Testis (tissue), 2 donors: ENCODE measurements around the gene EXD2.

Experiments
- CTCF ChIP-seq, 3 experiments: fragments of 450-650 bp in 2 of 3; fragments of 200-600 bp in 1 of 3; sonication (generic) in 1 of 3; IDR thresholded peaks; one replicate each; pipeline ENCODE4 v1.5.1; 2016 to 2019; ENCODE audit warnings: antibody characterized with exemption in 3 of 3, mild to moderate bottlenecking in 2 of 3, moderate library complexity in 1 of 3
- POLR2A ChIP-seq: fragments of 450-650 bp; IDR thresholded peaks from one replicate; pipeline ENCODE4 v1.6.1; 2017; ENCODE audit warnings: antibody characterized with exemption, mild to moderate bottlenecking, moderate library complexity

- no peak for TF ChIP-seq CTCF (IDR thresholded peaks at IDR 0.05)
- TF ChIP-seq POLR2A = no peak
These were observed 37.4 kb upstream of the EXD2 start for GRCh38 chr14:69153873-69154270.
